Activated CD8-positive, alpha-beta memory T cell treated with anti-CD3 and anti-CD28 coated beads, Interleukin-2, amount 50 U/mL, for 24 hours (primary cell): ENCODE data around the gene CBX6.
A peak's percentile ranks its signal among the peaks of the same experiment; 100 is the strongest.
"Not testable (repeated sequence)": the region's sequence is repeated elsewhere in the genome, so short reads cannot be mapped to it uniquely, and the experiment has no call there.

Experiments
- DNase-seq: peaks from one replicate; pipeline ENCODE4 v3.0.0-alpha.2; 2020; ENCODE audit errors: extremely low read depth

CBX6 gene

DNA sequence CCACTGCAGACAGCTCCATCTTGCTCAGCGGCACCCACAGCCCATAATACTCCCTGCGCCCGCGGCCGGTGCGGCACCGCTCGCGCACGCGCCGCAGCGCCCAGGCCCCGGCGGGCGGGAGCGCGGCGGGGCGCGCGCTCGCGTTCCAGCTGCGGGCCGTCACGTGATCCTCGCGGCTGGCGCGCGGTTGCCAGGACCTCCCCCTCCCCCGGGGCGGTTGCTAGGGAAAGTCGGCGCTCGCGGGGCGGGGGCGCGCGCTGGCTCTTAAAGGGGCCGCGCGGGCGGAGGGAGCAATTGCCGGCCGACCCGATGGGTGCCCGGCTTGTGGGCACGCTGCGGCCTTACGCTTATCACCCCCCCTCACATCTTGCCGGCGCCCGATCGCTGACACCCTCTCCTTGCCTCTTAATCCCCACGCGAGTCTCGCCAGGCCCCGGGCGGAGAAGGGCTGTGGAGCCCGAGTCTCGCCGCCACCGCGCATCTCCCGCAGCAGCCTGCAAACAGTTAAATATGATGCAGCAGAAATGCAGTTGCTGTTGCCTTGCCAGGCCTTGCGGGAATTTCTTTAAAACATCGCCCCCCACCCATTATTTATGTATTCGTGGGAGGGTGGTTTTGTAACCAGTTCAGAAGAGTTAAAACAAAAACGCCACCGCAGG, at the start of gene CBX6:
Gene CBX6 (minus strand): TSS at position 45 of the 659 bp plus-strand sequence. CDS start 26 bp downstream, at position 19.
- peak; percentile 80 for DNase-seq

DNA sequence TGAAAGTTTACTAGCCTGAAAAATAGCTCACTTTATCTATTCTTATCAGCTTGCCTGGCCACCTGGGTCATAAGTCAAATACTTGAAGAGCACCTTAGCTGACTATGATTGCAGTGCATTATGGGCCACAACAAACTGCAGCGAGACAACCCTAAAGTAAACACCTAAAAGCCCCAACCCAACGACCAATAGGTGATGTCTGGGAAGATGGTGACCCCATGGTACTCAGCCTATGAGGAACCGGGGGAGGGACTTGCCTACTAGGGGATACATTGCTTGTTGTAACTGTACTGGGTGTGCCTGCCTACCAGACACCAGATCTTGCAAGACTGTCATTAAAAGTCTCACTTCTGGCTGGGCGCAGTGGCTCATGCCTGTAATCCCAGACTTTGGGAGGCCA, 49.8 kb upstream of the CBX6 start:
- DNase-seq, result no peak

GRCh38 chr22:38921120-38921519, 49.1 kb upstream of the CBX6 start:
- no peak for DNase-seq

- DNase-seq, result no peak
Measured at GRCh38 chr22:38919631-38920190, 47.7 kb upstream of the CBX6 start.

- DNase-seq, result no peak
Measured at GRCh38 chr22:38911434-38911833, 39.4 kb upstream of the CBX6 start.

- no peak for DNase-seq
Measured at GRCh38 chr22:38907767-38908166, 35.8 kb upstream of the CBX6 start.

- no peak for DNase-seq
Measured at GRCh38 chr22:38906052-38906451, 34.0 kb upstream of the CBX6 start.

DNA sequence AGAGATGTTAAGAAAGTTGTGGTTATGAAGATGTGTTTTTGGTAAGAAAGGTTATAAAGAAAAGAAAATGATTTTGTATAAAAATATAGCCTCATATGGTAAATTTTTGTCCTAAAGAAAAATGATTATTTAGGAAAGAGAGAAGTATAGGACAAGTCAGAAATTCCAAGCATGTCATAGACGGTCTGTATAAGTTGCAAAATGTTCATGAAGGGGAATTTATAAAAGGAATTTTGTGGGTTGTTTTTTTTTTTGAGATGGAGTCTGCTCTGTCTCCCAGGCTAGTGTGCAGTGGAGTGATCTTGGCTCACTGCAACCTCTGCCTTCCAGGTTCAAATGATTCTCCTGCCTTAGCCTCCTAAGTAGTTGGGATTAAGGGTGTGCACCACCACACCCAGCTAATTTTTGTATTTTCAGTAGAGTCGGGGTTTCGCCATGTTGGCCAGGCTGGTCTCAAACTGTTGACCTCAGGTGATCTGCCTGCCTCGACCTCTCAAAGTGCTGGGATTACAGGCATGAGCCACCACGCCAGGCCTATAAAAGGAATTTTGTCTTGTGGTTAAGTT, 32.1 kb upstream of the CBX6 start:
- not testable (repeated sequence) for DNase-seq

GRCh38 chr22:38901111-38901641, 29.2 kb upstream of the CBX6 start:
- no peak for DNase-seq

DNA sequence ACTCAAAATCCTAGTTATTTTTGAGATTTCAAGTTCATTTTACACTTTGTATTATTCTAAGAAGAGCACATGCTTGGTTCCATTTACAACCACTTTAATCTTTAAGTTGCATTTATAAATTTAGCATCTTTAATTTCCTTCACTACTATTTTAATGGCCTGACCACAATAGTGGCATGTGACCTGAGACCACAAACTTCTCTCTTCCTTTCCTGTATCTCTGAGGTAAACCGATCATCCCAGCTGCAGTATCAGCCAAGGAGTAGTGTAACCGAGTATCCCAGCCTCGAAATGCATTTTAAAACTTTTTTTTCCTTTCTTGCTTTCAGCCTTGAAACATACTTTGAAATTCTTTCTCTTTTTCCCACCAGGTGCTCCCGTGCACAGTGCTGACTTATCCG, 28.7 kb upstream of the CBX6 start:
- DNase-seq, result no peak

DNA sequence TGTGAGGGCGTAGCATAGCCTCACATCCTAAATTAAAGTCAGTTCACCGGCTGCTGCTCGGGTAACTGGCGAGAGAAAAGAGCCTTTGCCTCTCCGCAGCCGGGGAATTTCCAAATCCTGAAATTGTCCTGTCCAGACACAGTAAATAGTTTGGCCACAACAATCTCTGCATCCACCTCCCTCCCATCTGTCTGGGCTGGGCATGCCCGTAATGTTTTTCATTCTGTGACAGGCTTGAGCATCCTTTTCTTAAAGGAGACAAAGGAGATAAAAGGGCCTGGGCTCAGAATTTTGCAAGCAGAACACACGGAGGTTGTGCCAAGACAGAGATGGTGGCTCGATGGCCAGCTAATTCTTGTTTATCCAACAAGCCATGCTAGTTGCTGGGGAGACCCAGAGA, 19.2 kb upstream of the CBX6 start:
- DNase-seq, result no peak

DNA sequence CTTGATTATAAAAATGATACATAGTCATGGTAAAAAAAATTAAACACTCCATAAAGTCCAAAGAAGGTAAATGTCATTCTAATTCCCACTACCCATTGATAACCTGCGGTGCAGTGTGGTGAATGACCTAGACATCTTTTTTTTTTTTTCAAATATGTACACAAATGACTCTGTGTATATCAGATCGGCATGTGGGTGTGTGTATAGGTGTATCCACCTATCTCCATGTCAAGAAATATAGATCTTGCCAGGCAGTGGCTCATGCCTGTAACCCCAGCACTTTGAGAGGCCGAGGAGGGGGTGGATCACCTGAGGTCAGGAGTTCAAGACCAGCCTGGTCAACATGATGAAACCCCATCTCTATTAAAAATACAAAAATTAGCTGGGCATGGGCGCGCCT, 18.4 kb upstream of the CBX6 start:
- no peak for DNase-seq

DNA sequence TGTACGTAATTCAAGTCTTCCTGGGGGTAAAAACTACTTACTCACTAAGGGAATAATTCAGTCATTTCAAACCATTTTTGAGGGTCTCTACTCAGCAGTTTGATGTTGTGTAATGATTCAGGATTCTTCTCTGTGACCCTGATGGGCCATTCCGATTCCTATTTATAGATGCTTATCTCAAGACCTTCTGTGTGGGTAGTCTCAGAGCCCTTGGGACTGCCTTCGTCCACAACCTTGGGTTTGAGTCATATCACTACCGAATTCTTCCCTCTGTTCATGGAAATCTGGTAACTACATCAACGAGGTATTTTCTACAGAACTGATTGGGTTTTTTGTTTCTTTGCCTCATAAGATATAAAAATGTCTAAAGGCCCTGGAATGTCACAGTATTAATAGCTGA, 14.3 kb upstream of the CBX6 start:
- DNase-seq, result no peak

DNA sequence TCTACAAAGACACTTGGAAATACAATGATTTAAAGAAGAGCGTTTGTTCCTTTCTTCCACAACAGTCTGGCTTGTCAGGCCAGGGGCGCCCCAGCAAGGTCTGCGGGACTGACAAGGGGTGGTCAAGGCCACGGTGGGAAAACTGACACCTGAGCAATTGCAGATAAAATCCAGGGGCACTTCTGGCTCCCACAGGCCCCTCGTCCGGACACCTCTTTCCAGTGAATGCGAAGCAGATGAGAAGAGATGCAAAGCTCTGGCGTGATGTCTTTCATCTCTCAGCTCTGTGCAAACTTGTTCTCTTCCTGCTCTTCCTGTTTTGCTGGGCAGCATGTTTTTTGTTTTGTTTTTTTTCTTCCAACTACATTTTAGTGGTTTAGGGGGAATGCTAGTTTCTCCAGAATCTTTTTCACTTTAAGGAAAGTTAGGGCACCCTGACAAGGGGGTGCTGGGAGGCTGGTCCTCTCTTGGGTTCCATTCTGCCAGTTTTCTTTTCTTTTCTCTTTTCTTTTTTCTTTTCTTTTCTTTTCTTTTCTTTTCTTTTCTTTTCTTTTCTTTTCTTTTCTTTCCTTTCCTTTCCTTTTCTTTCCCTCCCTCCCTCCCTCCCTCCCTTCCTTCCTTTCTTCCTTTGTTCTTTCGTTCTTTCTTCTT, 11.1 kb upstream of the CBX6 start:
- DNase-seq, result no peak

GRCh38 chr22:38881997-38882879, 10.2 kb upstream of the CBX6 start:
- DNase-seq, result no peak

GRCh38 chr22:38881464-38881871, 9.5 kb upstream of the CBX6 start:
- DNase-seq, result no peak

DNA sequence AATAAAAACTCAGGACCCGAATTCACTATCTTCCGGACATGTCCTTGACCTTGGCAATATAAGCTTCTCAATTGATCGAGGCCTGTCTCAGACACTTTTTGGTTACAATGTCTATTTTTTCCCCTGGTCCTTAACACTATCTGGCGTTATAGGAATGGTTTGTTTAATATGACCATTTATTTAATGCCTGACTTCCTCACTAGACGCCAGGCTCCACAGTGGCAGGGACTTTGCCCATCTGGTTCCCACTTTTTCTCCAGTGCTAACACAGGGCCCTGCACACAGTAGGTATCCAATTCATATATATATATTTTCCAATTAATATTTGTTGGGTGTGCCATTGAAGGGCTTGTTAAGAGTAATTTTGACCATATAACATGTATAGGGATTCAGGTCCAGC, 7.9 kb upstream of the CBX6 start:
- no peak for DNase-seq

GRCh38 chr22:38879108-38879729, 7.2 kb upstream of the CBX6 start:
- DNase-seq, result no peak

- no peak for DNase-seq
Measured at GRCh38 chr22:38878001-38878400, 6.0 kb upstream of the CBX6 start.

DNA sequence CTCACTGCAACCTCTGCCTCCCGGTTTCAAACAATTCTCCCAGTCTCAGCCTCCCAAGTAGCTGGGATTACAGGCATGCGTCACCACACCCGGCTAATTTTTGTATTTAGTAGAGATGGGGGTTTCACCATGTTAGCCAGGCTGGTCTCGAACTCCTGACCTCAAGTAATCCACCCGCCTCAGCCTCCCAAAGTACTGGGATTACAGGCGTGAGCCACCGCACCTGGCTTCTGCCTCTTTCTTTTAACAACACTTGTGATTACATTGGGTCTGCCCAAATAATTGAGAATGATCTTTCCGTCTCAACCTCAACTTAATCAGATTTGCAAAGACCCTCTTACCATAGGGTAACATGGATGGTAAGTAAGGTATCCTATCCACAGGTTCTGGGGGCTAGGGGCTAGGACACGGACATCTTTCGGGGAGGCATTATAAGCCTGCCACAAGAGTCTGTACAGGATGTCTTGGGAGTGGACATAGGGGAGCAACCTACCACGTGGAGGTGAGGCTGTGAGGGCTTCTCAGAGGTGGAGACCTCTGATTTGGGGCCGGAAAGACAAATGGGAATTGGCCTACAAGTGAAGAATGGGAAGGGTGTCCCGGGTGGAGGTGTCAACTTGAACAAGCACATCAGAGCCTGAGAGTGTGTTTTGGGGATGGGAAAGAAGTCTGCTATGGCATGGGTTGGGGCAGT, 2.7 kb upstream of the CBX6 start:
- DNase-seq, result no peak
